ENCODE data around the gene BMP7. TPM values are rescaled to one million over a fixed set of nuclear protein-coding genes. Genes with fewer than 3 reads are reported as not detected.

Gene BMP7
- total RNA-seq, 1 experiment from 2014 or later: 7.5 TPM

- DNase-seq (ENCODE audit: low spot score): no peak
- Histone ChIP-seq H3K27ac (ENCODE audit: low read depth, low read length, poor library complexity, severe bottlenecking) (no peak overlapping the region), H3K4me3 (ENCODE audit: low read depth, low read length, poor library complexity, severe bottlenecking) (no peak overlapping the region), H3K9me3 (ENCODE audit: low read depth, low read length, poor library complexity, severe bottlenecking) (no peaks in the 10 kb centered on the region), H3K27me3 (replicated peaks; ENCODE audit: insufficient read depth, low read depth, low read length, poor library complexity) (no peaks in the 10 kb centered on the region), H3K4me1 (ENCODE audit: insufficient read depth, low read length, poor library complexity, severe bottlenecking) (no peaks in the 10 kb centered on the region), H3K36me3 (ENCODE audit: insufficient read depth, low read length, poor library complexity, severe bottlenecking) (no peaks in the 10 kb centered on the region)
- BruUV-seq (replicated peaks): no TSS peak
- TF ChIP-seq EZH2 (IDR thresholded peaks at IDR 0.05; ENCODE audit: borderline replicate concordance, low read depth, low read length, poor library complexity, severe bottlenecking): no peak
- TF ChIP-seq, protein P1, sequence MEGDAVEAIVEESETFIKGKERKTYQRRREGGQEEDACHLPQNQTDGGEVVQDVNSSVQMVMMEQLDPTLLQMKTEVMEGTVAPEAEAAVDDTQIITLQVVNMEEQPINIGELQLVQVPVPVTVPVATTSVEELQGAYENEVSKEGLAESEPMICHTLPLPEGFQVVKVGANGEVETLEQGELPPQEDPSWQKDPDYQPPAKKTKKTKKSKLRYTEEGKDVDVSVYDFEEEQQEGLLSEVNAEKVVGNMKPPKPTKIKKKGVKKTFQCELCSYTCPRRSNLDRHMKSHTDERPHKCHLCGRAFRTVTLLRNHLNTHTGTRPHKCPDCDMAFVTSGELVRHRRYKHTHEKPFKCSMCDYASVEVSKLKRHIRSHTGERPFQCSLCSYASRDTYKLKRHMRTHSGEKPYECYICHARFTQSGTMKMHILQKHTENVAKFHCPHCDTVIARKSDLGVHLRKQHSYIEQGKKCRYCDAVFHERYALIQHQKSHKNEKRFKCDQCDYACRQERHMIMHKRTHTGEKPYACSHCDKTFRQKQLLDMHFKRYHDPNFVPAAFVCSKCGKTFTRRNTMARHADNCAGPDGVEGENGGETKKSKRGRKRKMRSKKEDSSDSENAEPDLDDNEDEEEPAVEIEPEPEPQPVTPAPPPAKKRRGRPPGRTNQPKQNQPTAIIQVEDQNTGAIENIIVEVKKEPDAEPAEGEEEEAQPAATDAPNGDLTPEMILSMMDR (conservative IDR thresholded peaks at IDR 0.05; ENCODE audit: low read depth, low read length): no peak
- CTCF ChIA-PET: no interaction called here
- intact Hi-C loops (cut with micrococcal nuclease; ENCODE audit: unreplicated experiment): no loop called here
- POLR2A ChIA-PET (ENCODE audit: low non-redundant PET): no interaction called here
Measured at GRCh38 chr20:57126481-57127092, 139.9 kb downstream of the BMP7 start.

GRCh38 chr20:57124800-57125517, 141.5 kb downstream of the BMP7 start:
- POLR2A ChIA-PET (ENCODE audit: low non-redundant PET): no interaction called here

DNA sequence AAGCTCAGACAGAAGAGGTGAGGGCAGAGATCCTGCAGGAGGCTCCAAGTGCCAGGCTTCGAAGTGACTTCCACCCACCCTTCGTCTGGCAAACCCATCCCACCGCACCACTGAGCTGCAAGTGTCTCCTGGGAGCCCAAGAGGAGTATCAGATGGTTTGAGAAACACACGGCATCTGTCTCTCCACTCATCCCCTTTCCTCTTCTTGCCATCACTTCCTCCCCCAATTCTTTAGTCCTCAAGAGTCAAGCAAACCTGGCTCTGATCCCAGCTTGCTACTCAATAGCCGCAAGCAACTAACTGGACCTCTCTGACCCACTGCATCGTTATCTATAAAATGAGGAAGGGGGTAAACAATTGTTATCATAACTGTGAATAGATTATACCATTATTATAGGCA, 142.1 kb downstream of the BMP7 start:
- CTCF ChIA-PET: interaction anchor here (0.7 kb wide), 1 partner anchor 199 kb away, joined by 3 read pairs; no protein-coding TSS in a partner anchor
- no peaks in the 10 kb centered on the region for H3K9me3 ChIP-seq (ENCODE audit: low read depth, low read length, poor library complexity, severe bottlenecking)
- BruUV-seq (replicated peaks): no TSS peak
- no peak for TF ChIP-seq EZH2 (IDR thresholded peaks at IDR 0.05; ENCODE audit: borderline replicate concordance, low read depth, low read length, poor library complexity, severe bottlenecking)
- TF ChIP-seq, protein P1 (conservative IDR thresholded peaks at IDR 0.05; ENCODE audit: low read depth, low read length): no peak
- intact Hi-C loops (cut with micrococcal nuclease; ENCODE audit: unreplicated experiment): no loop called here
- H3K27me3 ChIP-seq (replicated peaks; ENCODE audit: insufficient read depth, low read depth, low read length, poor library complexity): no peaks in the 10 kb centered on the region
- H3K36me3 ChIP-seq (ENCODE audit: insufficient read depth, low read length, poor library complexity, severe bottlenecking): no peaks in the 10 kb centered on the region
- H3K4me1 ChIP-seq (ENCODE audit: insufficient read depth, low read length, poor library complexity, severe bottlenecking): no peaks in the 10 kb centered on the region
- DNase-seq (ENCODE audit: low spot score): no peak
- POLR2A ChIA-PET (ENCODE audit: low non-redundant PET): no interaction called here
- no peak overlapping the region for H3K4me3 ChIP-seq (ENCODE audit: low read depth, low read length, poor library complexity, severe bottlenecking)
- H3K27ac ChIP-seq (ENCODE audit: low read depth, low read length, poor library complexity, severe bottlenecking): no peak overlapping the region

More at GRCh38 chr20:57124800-57125517, 141.5 kb downstream of the BMP7 start:
- H3K9me3 ChIP-seq (ENCODE audit: low read depth, low read length, poor library complexity, severe bottlenecking): no peaks in the 10 kb centered on the region
- no peaks in the 10 kb centered on the region for H3K27me3 ChIP-seq (replicated peaks; ENCODE audit: insufficient read depth, low read depth, low read length, poor library complexity)
- no peaks in the 10 kb centered on the region for H3K4me1 ChIP-seq (ENCODE audit: insufficient read depth, low read length, poor library complexity, severe bottlenecking)
- DNase-seq (ENCODE audit: low spot score): no peak
- H3K4me3 ChIP-seq (ENCODE audit: low read depth, low read length, poor library complexity, severe bottlenecking): no peak overlapping the region
- TF ChIP-seq, protein P1 (conservative IDR thresholded peaks at IDR 0.05; ENCODE audit: low read depth, low read length): no peak
- no peak for TF ChIP-seq EZH2 (IDR thresholded peaks at IDR 0.05; ENCODE audit: borderline replicate concordance, low read depth, low read length, poor library complexity, severe bottlenecking)
- intact Hi-C loops (cut with micrococcal nuclease; ENCODE audit: unreplicated experiment): no loop called here
- no TSS peak for BruUV-seq (replicated peaks)
- H3K36me3 ChIP-seq (ENCODE audit: insufficient read depth, low read length, poor library complexity, severe bottlenecking): no peaks in the 10 kb centered on the region
- CTCF ChIA-PET: interaction anchor here (0.7 kb wide), 1 partner anchor 198 kb away, joined by 3 read pairs; no protein-coding TSS in a partner anchor
- H3K27ac ChIP-seq (ENCODE audit: low read depth, low read length, poor library complexity, severe bottlenecking): no peak overlapping the region

Measured in A673 (cell line).